Osteoblast (primary cell): ENCODE results near the gene SH3RF3. TPM values are rescaled to one million over a fixed set of nuclear protein-coding genes. Genes with fewer than 3 reads are reported as not detected.
A peak's percentile ranks its signal among the peaks of the same experiment; 100 is the strongest.

Source experiments
- DNase-seq: peaks from one replicate; pipeline ENCODE4 v3.0.0; 2011; ENCODE audit warnings: low spot score, mixed read lengths; ENCODE audit not compliant: insufficient read length; ENCODE audit errors: missing footprints
- H2AFZ ChIP-seq: 2 replicates; pipeline ENCODE4 v1.6.0; 2011; ENCODE audit warnings: mild to moderate bottlenecking, low read length
- H3K27ac ChIP-seq: 2 replicates; pipeline ENCODE4 v1.5.1; 2011; ENCODE audit warnings: mild to moderate bottlenecking, low read depth, low read length, moderate library complexity
- H3K27me3 ChIP-seq: 2 replicates; pipeline ENCODE4 v1.6.0; 2012; ENCODE audit warnings: mild to moderate bottlenecking, control low read depth, inconsistent platforms, low read length, moderate library complexity; ENCODE audit not compliant: insufficient read depth
- H3K36me3 ChIP-seq: 2 replicates; pipeline ENCODE4 v1.5.1; 2011; ENCODE audit warnings: mild to moderate bottlenecking, low read length, control low read depth, moderate library complexity; ENCODE audit not compliant: insufficient read depth
- H3K4me1 ChIP-seq: 2 replicates; pipeline ENCODE4 v1.5.1; 2011; ENCODE audit warnings: mild to moderate bottlenecking, low read length, control low read depth, moderate library complexity; ENCODE audit not compliant: insufficient read depth
- H3K4me2 ChIP-seq: 2 replicates; pipeline ENCODE4 v1.6.0; 2011; ENCODE audit warnings: mild to moderate bottlenecking, low read length; ENCODE audit not compliant: insufficient read depth
- H3K4me3 ChIP-seq: fragments of 200-600 bp; sonication (generic); 3 replicates; pipeline ENCODE4 v1.5.1; 2012; ENCODE audit warnings: mild to moderate bottlenecking, low read length, inconsistent platforms; ENCODE audit not compliant: insufficient read depth
- H3K79me2 ChIP-seq: 2 replicates; pipeline ENCODE4 v1.6.0; 2012; ENCODE audit warnings: mild to moderate bottlenecking, low read length, control low read depth, inconsistent platforms; ENCODE audit not compliant: insufficient read depth
- H3K9me3 ChIP-seq: 2 replicates; pipeline ENCODE4 v1.5.1; 2011; ENCODE audit warnings: low read depth, low read length, control low read depth
- H4K20me1 ChIP-seq: 2 replicates; pipeline ENCODE4 v1.6.0; 2012; ENCODE audit warnings: mild to moderate bottlenecking, low read length, control low read depth; ENCODE audit not compliant: insufficient read depth
- total RNA-seq: library from RNA; depleted of rRNA; stranded (reverse); fragments of >200 nt; gene quantifications from 2 replicates; pipeline ENCODE4 v1.2.3, GENCODE V29; 2012
- TF ChIP-seq, protein P1 (sequence below): IDR thresholded peaks from 2 replicates; pipeline ENCODE4 v1.5.1; 2011; ENCODE audit warnings: mild to moderate bottlenecking, low read depth, low read length, moderate library complexity; ENCODE audit errors: extremely low read depth

SH3RF3 gene
- total RNA-seq, 1 donor: 14.8 TPM

DNA sequence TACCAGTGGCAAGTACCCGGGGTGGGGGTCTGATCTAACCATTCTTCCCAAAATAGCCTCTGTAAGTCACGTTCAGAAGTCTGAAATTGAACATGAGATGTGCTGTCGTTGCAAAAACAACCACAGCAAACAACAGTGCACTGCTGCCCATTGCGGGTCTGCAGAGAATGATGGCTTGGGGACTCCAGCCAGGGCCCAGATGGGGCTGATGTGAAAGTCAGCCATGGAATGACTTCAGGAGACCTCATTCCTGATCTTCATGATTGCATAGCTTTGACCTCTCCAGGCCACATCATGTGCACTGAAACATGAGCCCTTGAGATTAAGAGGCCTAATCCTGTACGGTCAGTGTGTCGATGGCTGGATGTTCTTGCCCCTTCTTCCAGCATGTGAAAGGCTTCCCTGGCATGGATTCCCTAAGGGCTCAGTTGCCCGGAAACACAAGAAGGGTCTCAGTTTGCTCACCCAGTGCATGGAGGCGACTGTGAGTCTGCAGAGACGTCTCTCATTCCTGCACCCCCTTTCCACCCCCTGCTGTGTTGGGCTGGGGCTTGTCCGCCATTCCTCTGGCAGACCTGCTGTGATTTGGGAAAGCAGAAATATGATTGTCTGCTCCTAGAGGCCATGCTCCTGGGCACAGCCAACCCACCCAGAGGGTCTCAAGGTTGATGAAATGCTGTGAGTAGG is 293.2 kb downstream of the SH3RF3 start:
- DNase-seq: peak; percentile 53
- H3K4me2 ChIP-seq: no peak overlapping the region
- no peaks in the 10 kb centered on the region for H3K27me3 ChIP-seq
- no peaks in the 10 kb centered on the region for H3K79me2 ChIP-seq
- H3K36me3 ChIP-seq: no peaks in the 10 kb centered on the region
- TF ChIP-seq, protein P1, sequence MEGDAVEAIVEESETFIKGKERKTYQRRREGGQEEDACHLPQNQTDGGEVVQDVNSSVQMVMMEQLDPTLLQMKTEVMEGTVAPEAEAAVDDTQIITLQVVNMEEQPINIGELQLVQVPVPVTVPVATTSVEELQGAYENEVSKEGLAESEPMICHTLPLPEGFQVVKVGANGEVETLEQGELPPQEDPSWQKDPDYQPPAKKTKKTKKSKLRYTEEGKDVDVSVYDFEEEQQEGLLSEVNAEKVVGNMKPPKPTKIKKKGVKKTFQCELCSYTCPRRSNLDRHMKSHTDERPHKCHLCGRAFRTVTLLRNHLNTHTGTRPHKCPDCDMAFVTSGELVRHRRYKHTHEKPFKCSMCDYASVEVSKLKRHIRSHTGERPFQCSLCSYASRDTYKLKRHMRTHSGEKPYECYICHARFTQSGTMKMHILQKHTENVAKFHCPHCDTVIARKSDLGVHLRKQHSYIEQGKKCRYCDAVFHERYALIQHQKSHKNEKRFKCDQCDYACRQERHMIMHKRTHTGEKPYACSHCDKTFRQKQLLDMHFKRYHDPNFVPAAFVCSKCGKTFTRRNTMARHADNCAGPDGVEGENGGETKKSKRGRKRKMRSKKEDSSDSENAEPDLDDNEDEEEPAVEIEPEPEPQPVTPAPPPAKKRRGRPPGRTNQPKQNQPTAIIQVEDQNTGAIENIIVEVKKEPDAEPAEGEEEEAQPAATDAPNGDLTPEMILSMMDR: no peak
- peaks cover 2% of the 10 kb centered on the region for H3K4me1 ChIP-seq
- H2AFZ ChIP-seq: no peak overlapping the region
- no peak overlapping the region for H3K27ac ChIP-seq
- H3K9me3 ChIP-seq: no peaks in the 10 kb centered on the region
- peaks cover 14% of the 10 kb centered on the region for H4K20me1 ChIP-seq
- H3K4me3 ChIP-seq: no peak overlapping the region

DNA sequence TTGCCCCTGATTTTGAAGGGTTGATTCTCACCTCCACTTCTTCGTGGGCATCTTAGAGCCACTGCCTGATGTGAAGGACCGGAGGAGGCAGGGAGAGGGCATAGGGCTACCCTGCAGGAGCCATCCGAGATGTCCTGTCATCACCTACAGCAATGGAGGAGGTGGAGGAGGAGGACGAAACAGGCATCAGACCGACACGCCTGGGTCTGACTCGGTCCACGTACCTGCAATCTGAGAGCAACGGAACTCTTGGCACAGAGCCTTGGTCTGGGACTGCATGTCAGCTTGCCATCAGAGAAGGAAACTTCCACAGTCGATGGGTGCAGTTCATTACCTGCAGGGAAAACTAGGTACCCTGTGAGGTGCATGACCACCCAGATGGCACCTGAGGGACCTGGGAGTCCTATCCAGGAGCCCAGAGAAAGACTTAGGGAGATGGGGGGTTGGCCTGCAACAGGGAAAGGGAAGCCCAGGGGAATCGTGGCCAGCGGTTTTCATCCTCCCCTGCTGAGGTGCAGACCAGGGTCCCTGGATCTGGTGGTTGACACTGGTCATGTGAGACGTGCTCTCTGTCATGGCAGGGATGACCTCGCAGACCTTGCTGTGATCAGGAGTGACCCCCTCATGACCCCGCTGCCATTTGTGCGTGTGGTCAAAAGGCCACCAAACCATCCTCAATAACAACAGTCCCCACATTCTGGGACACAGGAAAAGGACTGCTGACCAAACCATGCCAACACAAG is 293.9 kb downstream of the SH3RF3 start:
- peaks cover 2% of the 10 kb centered on the region for H3K4me1 ChIP-seq
- H4K20me1 ChIP-seq: peaks cover 14% of the 10 kb centered on the region
- no peak overlapping the region for H3K27ac ChIP-seq
- H3K9me3 ChIP-seq: no peaks in the 10 kb centered on the region
- H3K27me3 ChIP-seq: no peaks in the 10 kb centered on the region
- peak; percentile 57 for DNase-seq
- TF ChIP-seq, protein P1: no peak
- no peak overlapping the region for H3K4me2 ChIP-seq
- no peak overlapping the region for H3K4me3 ChIP-seq
- no peak overlapping the region for H2AFZ ChIP-seq
- H3K36me3 ChIP-seq: no peaks in the 10 kb centered on the region
- no peaks in the 10 kb centered on the region for H3K79me2 ChIP-seq

DNA sequence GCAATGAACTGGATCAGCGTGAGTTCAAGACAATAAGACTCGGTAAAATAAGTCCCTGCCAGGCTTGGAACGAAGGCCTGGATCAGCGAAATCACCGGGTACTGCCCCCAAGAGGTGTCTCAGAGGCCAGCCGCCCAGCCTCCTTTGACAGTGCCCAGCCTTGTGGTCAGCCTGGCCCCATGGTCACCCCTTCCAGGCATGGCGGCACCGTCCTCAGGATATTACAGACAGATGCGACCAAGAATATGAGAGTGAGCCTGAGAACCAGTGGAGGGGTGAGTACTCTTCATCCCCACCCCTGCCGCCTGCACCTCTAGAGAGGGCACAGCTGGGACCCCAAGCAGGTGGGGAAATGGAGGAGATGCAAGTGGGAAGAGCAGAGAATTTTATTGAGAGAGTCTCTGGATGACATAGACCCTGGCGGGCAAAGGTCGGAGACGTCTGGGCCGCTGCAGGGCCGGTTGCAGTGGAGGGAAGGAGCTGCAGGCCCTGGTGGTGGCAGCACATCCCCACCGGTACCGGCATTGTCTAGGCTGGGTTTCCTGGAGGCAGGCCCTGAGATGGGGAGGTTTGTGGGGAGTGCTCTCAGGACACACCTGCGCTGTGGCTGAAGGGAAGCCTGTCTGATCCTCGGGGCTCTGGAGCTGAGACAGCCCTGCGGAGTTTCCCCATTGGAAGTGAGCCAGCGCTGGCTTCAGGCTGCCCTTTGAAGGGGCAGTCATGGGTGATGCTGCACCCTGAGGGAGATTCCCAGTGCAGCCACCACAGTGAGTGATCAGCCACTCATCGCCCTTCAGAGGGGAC is 294.8 kb downstream of the SH3RF3 start:
- H3K36me3 ChIP-seq: no peaks in the 10 kb centered on the region
- H3K79me2 ChIP-seq: no peaks in the 10 kb centered on the region
- H4K20me1 ChIP-seq: peaks cover 7% of the 10 kb centered on the region
- H2AFZ ChIP-seq: no peak overlapping the region
- peak; percentile 72 for DNase-seq
- no peak overlapping the region for H3K4me3 ChIP-seq
- H3K9me3 ChIP-seq: no peaks in the 10 kb centered on the region
- TF ChIP-seq, protein P1: no peak
- no peak overlapping the region for H3K27ac ChIP-seq
- H3K4me2 ChIP-seq: no peak overlapping the region
- H3K27me3 ChIP-seq: no peaks in the 10 kb centered on the region
- H3K4me1 ChIP-seq: peaks cover 2% of the 10 kb centered on the region

DNA sequence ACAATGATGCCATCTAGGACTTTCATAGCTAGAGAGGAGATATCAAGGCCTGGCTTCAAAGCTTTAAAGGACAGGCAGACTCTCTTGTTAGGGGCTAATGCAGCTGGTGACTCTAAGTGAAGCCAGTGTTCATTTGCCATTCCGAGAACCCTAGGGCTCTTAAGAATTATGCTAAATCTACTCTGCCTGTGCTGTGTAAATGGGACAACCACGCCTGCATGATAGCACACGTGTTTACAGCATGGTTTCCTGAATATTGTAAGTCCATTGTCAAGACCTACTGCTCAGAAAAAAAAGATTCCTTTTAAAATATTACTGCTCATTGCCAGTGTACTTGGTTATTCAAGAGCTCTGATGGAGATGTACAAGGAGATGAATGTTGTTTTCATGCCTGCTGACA is 296.4 kb downstream of the SH3RF3 start:
- H3K4me1 ChIP-seq: no peaks in the 10 kb centered on the region
- no peak overlapping the region for H3K4me2 ChIP-seq
- no peaks in the 10 kb centered on the region for H3K9me3 ChIP-seq
- TF ChIP-seq, protein P1: no peak
- DNase-seq: no peak
- H4K20me1 ChIP-seq: no peaks in the 10 kb centered on the region
- no peaks in the 10 kb centered on the region for H3K27me3 ChIP-seq
- no peaks in the 10 kb centered on the region for H3K36me3 ChIP-seq
- no peaks in the 10 kb centered on the region for H3K79me2 ChIP-seq
- no peak overlapping the region for H2AFZ ChIP-seq
- no peak overlapping the region for H3K27ac ChIP-seq
- no peak overlapping the region for H3K4me3 ChIP-seq
